Measurements from ENCODE around the gene ADPRHL1.
A peak's percentile ranks its signal among the peaks of the same experiment; 100 is the strongest.

Gene ADPRHL1

DNA sequence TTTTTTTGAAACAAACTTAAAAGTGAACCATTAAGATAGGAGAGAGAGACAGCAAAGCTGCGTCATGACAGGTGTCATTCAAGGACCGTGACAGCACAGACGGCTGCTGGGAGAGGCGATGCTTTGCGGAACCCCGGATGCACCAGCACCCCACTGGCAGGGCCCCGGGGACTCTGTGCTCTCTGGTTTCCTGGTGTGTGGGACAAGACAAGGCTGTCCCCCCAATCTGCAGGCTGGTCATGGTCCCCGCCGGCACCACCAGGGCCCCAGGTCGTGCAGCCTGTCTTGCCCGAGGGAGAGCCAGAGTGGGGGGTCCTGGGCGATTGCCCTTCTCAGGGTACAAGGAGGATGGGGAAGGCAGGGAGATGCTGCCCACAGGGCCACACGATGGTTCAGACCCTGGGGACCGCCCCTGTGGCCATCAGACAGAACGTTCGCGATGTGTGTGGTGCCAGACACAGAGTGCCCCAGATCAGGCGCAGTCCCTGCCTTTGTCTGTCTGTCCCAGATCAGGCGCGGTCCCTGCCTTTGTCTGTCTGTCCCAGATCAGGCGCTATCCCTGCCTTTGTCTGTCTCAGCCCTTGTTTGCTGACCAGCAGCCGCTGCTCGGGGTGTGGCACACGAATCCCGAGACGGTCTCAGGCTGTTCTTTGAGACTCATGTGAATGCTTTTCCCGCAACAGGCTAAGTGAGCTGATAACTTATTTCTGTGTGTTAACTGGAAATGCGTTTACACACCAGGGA lies 36.1 kb downstream of the ADPRHL1 start:
- Mint-ChIP-seq H3K4me3 (no peak overlapping the region), H3K27me3 (peaks cover 8% of the 10 kb centered on the region), H3K9me3 (peaks cover 3% of the 10 kb centered on the region), H3K36me3 (peaks cover 4% of the 10 kb centered on the region), H3K4me1 (no peaks in the 10 kb centered on the region), H3K27ac (no peak overlapping the region)
- DNase-seq (ENCODE audit: low spot score in 2 of 2): no peak
- peak; percentile 67 for ATAC-seq (ENCODE audit: low read depth)

DNA sequence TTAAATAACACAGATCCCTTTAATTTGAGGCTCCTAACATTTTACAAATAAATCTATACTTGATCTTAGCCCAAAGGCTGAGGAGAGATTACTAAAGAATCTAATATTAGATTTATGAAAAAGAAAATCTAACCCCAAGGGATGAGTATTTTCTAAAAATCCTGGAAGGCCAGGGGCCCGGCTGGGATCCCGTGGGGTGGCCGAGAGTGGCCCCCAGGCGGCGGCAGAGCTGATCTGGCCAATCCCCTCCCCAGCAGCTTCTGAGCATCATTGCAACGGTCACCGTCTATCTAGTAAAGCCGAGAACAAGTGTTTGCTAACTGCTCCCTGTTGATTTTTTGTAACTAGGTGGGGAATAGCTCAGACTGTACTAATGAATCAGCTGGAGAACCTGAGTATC lies 37.5 kb downstream of the ADPRHL1 start:
- H3K27me3 Mint-ChIP-seq: peaks cover 8% of the 10 kb centered on the region
- H3K4me3 Mint-ChIP-seq: no peak overlapping the region
- no peak for ATAC-seq (ENCODE audit: low read depth)
- no peak overlapping the region for H3K27ac Mint-ChIP-seq
- H3K36me3 Mint-ChIP-seq: peaks cover 4% of the 10 kb centered on the region
- no peak for DNase-seq (ENCODE audit: low spot score in 2 of 2)
- peaks cover 3% of the 10 kb centered on the region for H3K9me3 Mint-ChIP-seq
- H3K4me1 Mint-ChIP-seq: no peaks in the 10 kb centered on the region

DNA sequence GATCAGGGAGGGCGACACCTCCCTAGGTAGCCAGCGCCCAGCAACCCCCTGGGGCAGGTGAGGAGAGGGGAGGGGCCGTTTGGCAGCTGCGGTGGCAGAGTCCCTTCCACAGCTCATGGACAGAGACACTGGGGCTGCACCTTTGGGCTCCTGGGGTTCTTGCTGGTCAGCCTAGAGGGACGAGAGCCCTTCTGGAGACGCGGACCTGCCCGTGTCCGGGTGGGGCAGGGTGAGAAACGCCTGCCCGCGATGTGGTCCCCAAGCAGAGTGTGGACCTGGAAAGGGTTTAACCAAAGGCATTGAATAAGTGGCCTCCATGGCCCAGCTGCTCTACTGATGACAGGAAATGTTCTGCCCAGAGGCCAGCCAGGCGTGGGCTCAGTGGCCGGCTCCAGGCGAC lies 38.3 kb downstream of the ADPRHL1 start:
- H3K27ac Mint-ChIP-seq: no peak overlapping the region
- no peak for ATAC-seq (ENCODE audit: low read depth)
- peaks cover 4% of the 10 kb centered on the region for H3K36me3 Mint-ChIP-seq

DNA sequence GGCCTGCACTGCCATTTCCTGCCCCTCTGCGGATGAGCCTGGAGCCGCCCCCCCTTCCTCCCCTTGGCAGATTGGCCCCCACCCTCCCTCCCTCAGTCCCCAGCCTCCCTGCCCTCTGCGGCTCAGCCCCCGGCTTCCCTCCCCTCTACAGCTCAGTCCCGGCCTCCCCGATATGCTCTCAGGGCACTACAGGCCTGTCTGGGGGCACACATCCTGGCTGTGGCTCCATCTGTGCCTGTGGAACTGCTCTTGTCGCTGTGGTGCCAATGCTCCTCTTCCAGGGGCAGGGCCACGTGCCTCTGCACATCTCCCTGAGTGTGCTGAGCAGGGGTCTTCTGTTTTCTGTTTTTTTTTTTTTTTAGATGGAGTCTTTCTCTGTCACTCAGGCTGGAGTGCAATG lies 39.0 kb downstream of the ADPRHL1 start:
- Mint-ChIP-seq H3K36me3 (peaks cover 4% of the 10 kb centered on the region), H3K9me3 (peaks cover 3% of the 10 kb centered on the region), H3K27me3 (peaks cover 8% of the 10 kb centered on the region), H3K27ac (no peak overlapping the region), H3K4me1 (no peaks in the 10 kb centered on the region), H3K4me3 (no peak overlapping the region)
- no peak for ATAC-seq (ENCODE audit: low read depth)
- no peak for DNase-seq (ENCODE audit: low spot score in 2 of 2)

More for the DNA sequence above, 38.3 kb downstream of the ADPRHL1 start:
- H3K27me3 Mint-ChIP-seq: peaks cover 8% of the 10 kb centered on the region
- H3K4me1 Mint-ChIP-seq: no peaks in the 10 kb centered on the region
- H3K9me3 Mint-ChIP-seq: peaks cover 3% of the 10 kb centered on the region
- no peak for DNase-seq (ENCODE audit: low spot score in 2 of 2)
- no peak overlapping the region for H3K4me3 Mint-ChIP-seq

DNA sequence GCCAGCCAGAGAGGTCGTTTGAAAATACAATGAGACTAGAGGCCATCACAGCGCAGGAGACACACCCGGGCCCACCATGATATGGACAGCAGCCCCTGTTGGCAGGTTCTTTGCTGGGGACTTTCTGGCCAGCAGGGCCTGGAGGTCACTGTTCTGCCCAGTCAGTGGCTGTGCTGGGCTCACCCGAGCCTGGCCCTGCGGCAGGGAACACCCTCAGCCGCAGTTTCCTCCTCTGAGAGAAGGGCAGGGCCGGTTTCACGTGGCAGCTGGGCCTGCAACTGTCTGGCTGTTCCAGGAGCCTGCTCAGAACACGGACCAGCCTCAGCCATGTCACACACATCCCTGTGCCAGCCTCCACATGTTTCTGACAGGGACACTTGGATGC lies 39.4 kb downstream of the ADPRHL1 start:
- Mint-ChIP-seq H3K27me3 (peaks cover 7% of the 10 kb centered on the region), H3K4me3 (no peak overlapping the region), H3K36me3 (peaks cover 2% of the 10 kb centered on the region), H3K27ac (no peak overlapping the region), H3K9me3 (peaks cover 2% of the 10 kb centered on the region), H3K4me1 (no peaks in the 10 kb centered on the region)
- no peak for DNase-seq (ENCODE audit: low spot score in 2 of 2)
- no peak for ATAC-seq (ENCODE audit: low read depth)

DNA sequence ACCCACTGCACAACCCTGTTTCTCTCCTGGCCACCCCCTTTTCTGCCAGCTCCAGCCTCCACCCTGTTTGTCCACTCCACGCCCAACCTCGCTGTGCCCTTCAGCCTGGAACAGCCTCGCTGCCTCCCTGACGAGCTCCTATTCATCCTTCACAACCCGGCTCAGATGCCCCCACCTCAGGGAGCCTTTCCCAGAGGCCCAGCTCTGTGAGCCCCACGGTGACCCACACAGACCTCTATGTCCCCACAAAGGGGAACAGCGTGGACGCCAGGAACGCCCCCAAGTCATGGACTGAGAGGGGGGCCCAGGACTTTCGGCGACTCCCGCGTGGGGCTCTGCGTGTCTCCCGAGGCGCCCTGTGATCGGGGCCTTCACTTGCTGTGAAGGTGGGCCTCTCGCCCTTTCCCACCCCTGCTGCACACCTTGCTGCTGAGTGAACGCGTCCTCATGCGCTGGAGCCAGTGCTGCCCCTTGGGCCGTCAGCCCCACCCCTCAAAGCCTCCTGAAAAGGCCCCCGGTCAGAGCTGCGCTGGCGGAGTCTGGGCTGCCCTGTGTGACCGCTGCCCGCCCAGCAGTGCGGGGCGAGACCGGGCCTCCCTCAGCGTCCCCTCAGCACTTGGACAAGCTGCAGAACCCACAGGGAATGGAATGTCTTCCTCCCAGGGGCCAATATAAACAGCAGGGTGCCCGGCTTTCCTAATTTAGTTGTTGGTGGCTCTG lies 40.0 kb downstream of the ADPRHL1 start:
- Mint-ChIP-seq H3K36me3 (peaks cover 2% of the 10 kb centered on the region), H3K9me3 (peaks cover 2% of the 10 kb centered on the region), H3K27me3 (peaks cover 7% of the 10 kb centered on the region), H3K4me1 (no peaks in the 10 kb centered on the region), H3K4me3 (no peak overlapping the region), H3K27ac (no peak overlapping the region)
- DNase-seq (ENCODE audit: low spot score in 2 of 2) (no peak), ATAC-seq (ENCODE audit: low read depth) (no peak)

DNA sequence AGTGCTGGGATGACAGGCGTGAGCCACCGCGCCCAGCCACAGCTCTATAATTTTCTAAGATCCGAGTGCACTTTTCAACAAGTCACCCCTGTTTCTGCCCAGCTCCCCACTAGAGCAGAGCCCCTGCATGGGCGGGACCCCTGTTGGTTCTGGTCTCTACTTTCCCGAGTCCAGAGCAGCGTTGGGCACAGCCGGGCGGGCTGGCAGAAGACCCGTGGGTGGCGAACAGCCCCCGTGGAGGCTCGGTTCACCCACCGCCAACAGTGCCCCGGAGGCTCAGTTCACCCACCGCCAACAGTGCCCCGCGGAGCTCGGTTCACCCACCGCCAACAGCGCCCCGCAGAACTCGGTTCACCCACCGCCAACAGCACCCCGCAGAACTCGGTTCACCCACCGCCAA lies 40.8 kb downstream of the ADPRHL1 start:
- H3K27me3 Mint-ChIP-seq: peaks cover 7% of the 10 kb centered on the region
- peaks cover 2% of the 10 kb centered on the region for H3K9me3 Mint-ChIP-seq
- peaks cover 2% of the 10 kb centered on the region for H3K36me3 Mint-ChIP-seq
- H3K4me3 Mint-ChIP-seq: no peak overlapping the region
- no peak overlapping the region for H3K27ac Mint-ChIP-seq
- no peak for ATAC-seq (ENCODE audit: low read depth)
- no peaks in the 10 kb centered on the region for H3K4me1 Mint-ChIP-seq
- DNase-seq (ENCODE audit: low spot score in 2 of 2): no peak

DNA sequence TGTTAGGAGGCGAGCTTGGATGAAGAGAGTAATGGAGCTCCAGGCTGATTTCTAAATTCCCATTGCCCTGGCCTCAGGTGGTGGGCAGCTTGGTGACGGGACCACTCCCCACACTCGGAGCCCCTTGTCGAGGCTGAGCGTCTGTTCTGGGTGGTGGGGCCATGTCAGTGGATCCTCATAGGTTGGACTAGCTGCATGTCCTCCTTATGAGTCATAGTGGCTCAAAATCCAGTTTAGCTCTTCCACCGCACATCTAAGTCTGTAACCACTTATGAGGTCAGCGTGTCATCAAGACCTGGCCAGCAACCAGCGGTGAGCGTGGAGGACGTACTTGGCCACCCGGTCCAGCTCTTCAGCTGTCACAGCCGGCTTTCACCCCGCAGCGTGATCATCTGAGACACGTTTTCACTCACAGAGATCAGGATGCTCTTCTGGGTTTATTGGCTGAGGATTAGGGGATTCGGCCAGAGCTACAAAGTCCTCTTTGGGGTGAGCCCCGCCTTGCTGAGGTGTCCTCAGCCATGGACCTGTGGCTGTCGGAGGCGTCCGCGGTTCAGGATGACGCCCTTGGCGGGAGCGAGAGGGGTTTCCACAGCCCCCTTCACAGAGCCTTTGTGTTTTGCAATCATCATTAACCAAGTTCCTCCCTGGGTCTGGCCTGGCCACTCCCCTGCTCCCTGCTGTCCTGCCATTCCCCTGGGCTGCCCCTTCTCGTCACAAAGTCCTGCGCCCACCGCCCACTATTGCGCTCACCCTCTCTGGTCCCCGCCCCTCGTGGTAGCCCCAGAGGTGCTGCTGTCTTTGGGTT lies 41.9 kb downstream of the ADPRHL1 start:
- H3K4me3 Mint-ChIP-seq: no peak overlapping the region
- no peak for DNase-seq (ENCODE audit: low spot score in 2 of 2)
- peaks cover 4% of the 10 kb centered on the region for H3K27me3 Mint-ChIP-seq
- no peaks in the 10 kb centered on the region for H3K4me1 Mint-ChIP-seq
- peaks cover 2% of the 10 kb centered on the region for H3K36me3 Mint-ChIP-seq
- peaks cover 2% of the 10 kb centered on the region for H3K9me3 Mint-ChIP-seq
- no peak overlapping the region for H3K27ac Mint-ChIP-seq
- no peak for ATAC-seq (ENCODE audit: low read depth)

DNA sequence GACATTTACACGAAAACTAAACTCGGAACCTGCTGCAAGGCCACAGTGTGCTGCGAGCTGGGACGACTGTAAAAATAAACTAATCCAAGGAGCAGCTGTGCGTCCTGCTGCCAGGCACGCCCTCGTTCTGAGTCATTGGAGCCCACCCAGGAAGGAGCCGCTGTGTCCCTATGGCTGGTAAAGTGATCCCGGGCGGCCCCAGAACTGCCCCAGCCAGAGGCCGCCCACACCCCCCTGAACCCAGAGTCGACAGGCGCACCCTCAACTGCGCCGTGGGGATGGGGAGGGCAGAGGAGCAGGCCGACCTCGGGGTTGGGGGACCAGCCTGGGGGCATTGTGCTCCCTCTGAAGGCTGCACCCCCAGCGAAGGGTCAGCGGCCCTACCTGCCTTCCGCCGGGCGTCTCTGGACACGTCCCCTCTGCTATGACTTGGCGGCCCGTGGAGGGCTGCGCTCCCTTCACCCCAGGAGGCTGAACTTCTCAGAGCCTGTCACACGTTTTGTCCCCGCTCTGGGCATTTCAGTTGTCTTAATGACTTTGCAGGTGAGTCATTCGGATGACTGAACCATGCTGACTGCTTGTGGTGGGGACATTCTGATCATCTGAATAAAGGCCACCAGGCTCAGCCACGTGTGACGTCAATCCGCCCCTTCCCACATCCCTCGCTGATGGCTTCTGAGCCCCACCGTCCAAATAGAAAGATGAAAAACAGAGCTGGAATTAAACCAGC lies 42.7 kb downstream of the ADPRHL1 start:
- H3K4me3 Mint-ChIP-seq: no peak overlapping the region
- peaks cover 4% of the 10 kb centered on the region for H3K27me3 Mint-ChIP-seq

DNA sequence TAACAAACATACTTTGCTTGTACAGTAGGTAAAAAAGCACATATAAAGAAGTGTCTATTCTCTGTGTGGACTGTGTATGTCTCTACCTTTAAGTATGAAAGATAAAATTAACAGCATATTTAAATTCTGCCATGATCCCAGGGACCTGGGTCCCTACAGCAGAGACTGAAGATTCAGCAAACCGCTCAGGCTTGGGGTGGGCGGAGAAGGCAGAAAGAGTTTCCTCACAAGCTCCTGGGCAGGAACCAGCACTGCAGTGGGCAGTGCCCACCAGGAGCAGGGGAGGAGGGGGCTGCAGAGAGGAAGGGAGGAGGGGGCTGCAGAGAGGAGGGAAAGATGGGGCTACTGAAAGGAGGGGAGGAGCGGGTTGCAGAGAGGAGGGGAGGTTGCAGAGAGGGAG lies 44.7 kb downstream of the ADPRHL1 start:
- no peak for DNase-seq (ENCODE audit: low spot score in 2 of 2)
- ATAC-seq (ENCODE audit: low read depth): no peak
- H3K4me1 Mint-ChIP-seq: no peaks in the 10 kb centered on the region

More for the DNA sequence above, 42.7 kb downstream of the ADPRHL1 start:
- DNase-seq (ENCODE audit: low spot score in 2 of 2): no peak
- ATAC-seq (ENCODE audit: low read depth): no peak
- no peak overlapping the region for H3K27ac Mint-ChIP-seq
- peaks cover 2% of the 10 kb centered on the region for H3K36me3 Mint-ChIP-seq
- H3K4me1 Mint-ChIP-seq: no peaks in the 10 kb centered on the region
- peaks cover 2% of the 10 kb centered on the region for H3K9me3 Mint-ChIP-seq

DNA sequence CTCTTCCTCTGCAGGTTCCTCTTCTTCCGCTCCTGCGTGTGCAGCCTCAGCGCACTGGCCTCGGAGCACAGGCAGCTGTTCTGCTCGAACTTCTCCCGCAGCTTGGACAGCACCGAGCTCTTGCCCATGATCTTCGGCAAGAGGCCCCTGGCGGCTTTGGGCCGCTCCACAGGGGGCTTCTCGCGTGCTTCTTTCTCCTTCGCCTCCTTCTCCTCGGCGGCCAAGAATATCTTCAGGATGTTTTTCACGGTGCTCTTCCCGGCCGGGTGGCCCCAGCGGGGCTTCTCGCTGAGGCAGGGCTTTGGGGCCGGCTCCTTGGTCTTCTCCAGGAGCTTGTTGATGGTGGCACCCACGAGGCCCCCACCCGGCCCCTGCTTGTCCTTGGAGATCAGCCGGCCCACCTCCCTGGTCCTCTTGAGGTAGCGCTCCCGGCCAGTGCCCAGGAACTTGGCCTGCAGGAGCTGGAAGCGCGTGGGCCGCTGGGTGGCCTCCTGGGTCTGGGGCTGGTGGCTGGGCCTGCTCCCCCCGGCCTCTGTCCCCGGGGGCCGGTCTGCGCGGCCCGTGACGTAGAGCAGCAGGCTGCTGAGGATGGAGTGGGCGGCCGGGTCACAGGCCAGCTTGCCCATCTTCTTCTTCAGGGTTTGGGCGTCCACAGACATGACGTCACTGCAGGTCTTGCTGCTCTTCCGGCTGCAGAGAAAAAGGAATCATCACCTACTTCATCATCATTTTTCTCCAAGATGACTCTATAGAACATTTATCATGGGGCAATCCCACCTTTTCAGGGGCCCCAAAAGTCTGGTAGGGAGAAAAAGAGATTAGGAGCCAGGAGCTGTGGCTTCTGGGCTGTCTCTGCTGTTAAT lies 45.5 kb downstream of the ADPRHL1 start:
- ATAC-seq (ENCODE audit: low read depth) (no peak), DNase-seq (ENCODE audit: low spot score in 2 of 2) (no peak)
- Mint-ChIP-seq H3K27me3 (no peaks in the 10 kb centered on the region), H3K4me1 (no peaks in the 10 kb centered on the region), H3K27ac (no peak overlapping the region), H3K4me3 (peak overlapping the region; percentile 62), H3K9me3 (no peaks in the 10 kb centered on the region), H3K36me3 (no peaks in the 10 kb centered on the region)

More for the DNA sequence above, 44.7 kb downstream of the ADPRHL1 start:
- Mint-ChIP-seq H3K27me3 (peaks cover 2% of the 10 kb centered on the region), H3K4me3 (no peak overlapping the region), H3K9me3 (peaks cover 2% of the 10 kb centered on the region), H3K27ac (no peak overlapping the region), H3K36me3 (peaks cover 2% of the 10 kb centered on the region)

DNA sequence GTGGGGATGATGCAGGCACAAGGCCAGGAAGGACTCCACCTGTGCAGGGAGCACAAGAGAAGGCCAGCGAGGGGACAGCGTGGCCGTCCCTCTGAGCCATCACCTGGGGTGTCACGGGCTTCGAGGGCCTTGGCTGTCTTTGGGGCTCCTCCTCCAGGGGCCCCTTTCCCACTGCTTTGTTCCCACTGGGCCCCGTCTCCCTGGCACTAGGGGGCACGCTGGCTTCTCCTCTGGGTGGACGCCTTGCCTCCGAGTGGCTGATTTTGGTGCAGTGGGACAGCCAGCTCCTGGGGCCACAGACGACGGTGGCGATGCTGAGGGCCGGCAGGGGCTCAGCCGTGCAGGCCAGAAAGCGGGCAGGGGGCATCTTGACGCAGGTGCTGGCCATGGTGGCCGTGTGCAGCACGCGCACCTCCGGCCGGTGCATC lies 46.2 kb downstream of the ADPRHL1 start:
- DNase-seq (ENCODE audit: low spot score in 2 of 2) (no peak), ATAC-seq (ENCODE audit: low read depth) (no peak)
- no peak overlapping the region for H3K27ac Mint-ChIP-seq
- H3K4me3 Mint-ChIP-seq: peak overlapping the region; percentile 62
- no peaks in the 10 kb centered on the region for H3K36me3 Mint-ChIP-seq
- H3K9me3 Mint-ChIP-seq: no peaks in the 10 kb centered on the region
- no peaks in the 10 kb centered on the region for H3K4me1 Mint-ChIP-seq
- no peaks in the 10 kb centered on the region for H3K27me3 Mint-ChIP-seq
